Natural killer cell (primary cell): ENCODE results near the gene TCEAL5. TPM values are rescaled to one million over a fixed set of nuclear protein-coding genes. Genes with fewer than 3 reads are reported as not detected.
A peak's percentile ranks its signal among the peaks of the same experiment; 100 is the strongest.

Experiments used
- ATAC-seq, 3 donors: fragments of 150-1000 bp in 2 of 3; fragments of 200-7000 bp in 1 of 3; cut with Tn5 transposase; 1 replicate in 1 of 3; 2 replicates in 2 of 3; pipeline ENCODE4 v1.10.0; 2021; ENCODE audit warnings: mild to moderate bottlenecking in 2 of 3, moderate library complexity in 2 of 3
- DNase-seq, 2 donors: peaks; one replicate each; pipeline versions ENCODE4 v3.0.0 to v3.0.0-alpha.2; 2013 to 2021; ENCODE audit warnings: mixed read lengths in 1 of 2
- H3K27ac ChIP-seq: one replicate; pipeline ENCODE4 v1.5.1; 2013; ENCODE audit warnings: mild to moderate bottlenecking, low read length
- H3K27me3 ChIP-seq: one replicate; pipeline ENCODE4 v1.6.1; 2013; ENCODE audit warnings: low read length; ENCODE audit not compliant: control insufficient read depth, insufficient read depth
- H3K36me3 ChIP-seq: one replicate; pipeline ENCODE4 v1.6.1; 2013; ENCODE audit warnings: low read length; ENCODE audit not compliant: control insufficient read depth, insufficient read depth
- H3K4me1 ChIP-seq: one replicate; pipeline ENCODE4 v1.6.1; 2013; ENCODE audit warnings: low read length; ENCODE audit not compliant: control insufficient read depth, insufficient read depth
- H3K4me3 ChIP-seq: one replicate; pipeline ENCODE4 v1.5.1; 2013; ENCODE audit warnings: low read length
- H3K9me3 ChIP-seq: one replicate; pipeline ENCODE4 v1.6.1; 2013; ENCODE audit warnings: low read length; ENCODE audit not compliant: control insufficient read depth, insufficient read depth
- H3K27ac Mint-ChIP-seq, 2 donors: one replicate each; pipeline ENCODE4 v1.8.0; 2022; ENCODE audit warnings: mild to moderate bottlenecking in 2 of 2, mixed read lengths in 2 of 2, moderate library complexity in 1 of 2
- H3K27me3 Mint-ChIP-seq, 2 donors: one replicate each; pipeline ENCODE4 v1.8.0; 2022; ENCODE audit warnings: low read depth in 2 of 2, mixed read lengths in 2 of 2
- H3K36me3 Mint-ChIP-seq: one replicate; pipeline ENCODE4 v1.8.0; 2022; ENCODE audit warnings: mixed read lengths
- H3K4me1 Mint-ChIP-seq, 2 donors: one replicate each; pipeline ENCODE4 v1.8.0; 2022; ENCODE audit warnings: mixed read lengths in 2 of 2
- H3K4me3 Mint-ChIP-seq: one replicate; pipeline ENCODE4 v1.8.0; 2022; ENCODE audit warnings: mild to moderate bottlenecking, moderate library complexity, mixed read lengths
- H3K9me3 Mint-ChIP-seq, 2 donors: one replicate each; pipeline ENCODE4 v1.8.0; 2022; ENCODE audit warnings: mixed read lengths in 2 of 2
- CTCF ChIP-seq: fragments of 200-600 bp; IDR thresholded peaks from one replicate; pipeline ENCODE4 v1.8.0; 2022; ENCODE audit warnings: antibody characterized with exemption
- whole genome bisulfite sequencing: methylation state at CpG from one replicate; pipeline ENCODE4 v1.1.7; 2013; ENCODE audit warnings: missing lambda C conversion rate; ENCODE audit not compliant: insufficient coverage; 5-methylcytosine and 5-hydroxymethylcytosine counted together
- intact Hi-C: fragments of 100-400 bp; cut with micrococcal nuclease; formaldehyde crosslinking; loops from one replicate; pipeline ENCODE4 v1.14.2; 2022
- total RNA-seq, 4 donors: library from RNA; stranded (reverse); fragments of 120-200 nt in 1 of 4; gene quantifications; one replicate each; pipeline versions ENCODE4 v1.2.3 to v1.2.4, GENCODE V29; 2013 to 2022

The TCEAL5 gene
- total RNA-seq, 3 donors from 2014 or later (not counting 1 experiment from before 2014, with no cell fraction given), result not detected

GRCh38 chrX:103258275-103258674 lies 18.3 kb downstream of the TCEAL5 start:
- ATAC-seq (no peak), DNase-seq (no peak)
- Mint-ChIP-seq H3K4me1 (peaks cover 20 to 21% of the 10 kb centered on the region in 2 donors), H3K9me3 (no peaks in the 10 kb centered on the region), H3K4me3 (no peak overlapping the region), H3K27ac (no peak overlapping the region), H3K36me3 (no peaks in the 10 kb centered on the region), H3K27me3 (peaks cover 7 to 29% of the 10 kb centered on the region in 2 donors)
- intact Hi-C loops, result no loop called here
- no peaks in the 10 kb centered on the region for H3K36me3 ChIP-seq
- no peak for TF ChIP-seq CTCF
- no peaks in the 10 kb centered on the region for H3K27me3 ChIP-seq
- no peaks in the 10 kb centered on the region for H3K9me3 ChIP-seq
- H3K4me3 ChIP-seq, result no peak overlapping the region
- no peak overlapping the region for H3K27ac ChIP-seq
- peaks cover 12% of the 10 kb centered on the region for H3K4me1 ChIP-seq

GRCh38 chrX:103256651-103257050 lies 19.9 kb downstream of the TCEAL5 start:
- H3K27ac ChIP-seq, result no peak overlapping the region
- no peak for TF ChIP-seq CTCF
- DNase-seq, result no peak
- H3K36me3 ChIP-seq, result no peaks in the 10 kb centered on the region
- ATAC-seq, result no peak
- H3K36me3 Mint-ChIP-seq, result no peaks in the 10 kb centered on the region
- H3K4me1 ChIP-seq, result peaks cover 12% of the 10 kb centered on the region
- H3K9me3 ChIP-seq, result no peaks in the 10 kb centered on the region
- H3K27me3 Mint-ChIP-seq, result peaks cover 3 to 14% of the 10 kb centered on the region in 2 donors
- no peak overlapping the region for H3K4me3 ChIP-seq
- H3K27me3 ChIP-seq, result no peaks in the 10 kb centered on the region
- intact Hi-C loops, result no loop called here
- H3K4me3 Mint-ChIP-seq, result peak overlapping the region; percentile 28
- H3K4me1 Mint-ChIP-seq, result peaks cover 20 to 21% of the 10 kb centered on the region in 2 donors
- no peaks in the 10 kb centered on the region for H3K9me3 Mint-ChIP-seq
- H3K27ac Mint-ChIP-seq, result no peak overlapping the region

- intact Hi-C loops, result loop anchor here (2.0 kb wide), 1 partner anchor 40 kb away; the partner anchor contains the start of gene BEX4
- no peaks in the 10 kb centered on the region for H3K36me3 ChIP-seq
- peak within 1 kb of the TSS; percentile 96 for H3K4me3 Mint-ChIP-seq
- no peaks in the 10 kb centered on the region for H3K27me3 ChIP-seq
- H3K4me1 ChIP-seq, result peaks cover 12% of the 10 kb centered on the region
- H3K9me3 ChIP-seq, result no peaks in the 10 kb centered on the region
- H3K9me3 Mint-ChIP-seq, result no peaks in the 10 kb centered on the region
- TF ChIP-seq CTCF, result no peak
- H3K27ac ChIP-seq, result peak within 1 kb of the TSS; percentile 81
- peak within 1 kb of the TSS; percentile 71 for H3K4me3 ChIP-seq
- ATAC-seq, result peak; percentile 88 to 92 (median 91)
- peaks cover 20 to 21% of the 10 kb centered on the region in 2 donors for H3K4me1 Mint-ChIP-seq
- peak; percentile 45 to 84 for DNase-seq
- peaks cover 0 to under 1% of the 10 kb centered on the region in 2 donors for H3K27me3 Mint-ChIP-seq
- peak within 1 kb of the TSS; percentile 92 to 99 for H3K27ac Mint-ChIP-seq
- H3K36me3 Mint-ChIP-seq, result no peaks in the 10 kb centered on the region
- WGBS, result 0% methylated on average over 21 of the region's 22 CpGs
Observed at GRCh38 chrX:103254921-103255493, 21.5 kb downstream of the TCEAL5 start, which contains the start of gene TCEAL8. Gene TCEAL8 (minus strand): TSS chrX:103255155. CDS start chrX:103253979, 1,176 bp downstream.
